Osteocyte (in vitro differentiated cells): Measurements from ENCODE around the gene OVOL1. TPM values are rescaled to one million over a fixed set of nuclear protein-coding genes. Genes with fewer than 3 reads are reported as not detected.
A peak's percentile ranks its signal among the peaks of the same experiment; 100 is the strongest.

ENCODE experiments used
- DNase-seq: peaks from one replicate; pipeline ENCODE4 v3.0.0; 2021; ENCODE audit warnings: mixed read lengths; ENCODE audit not compliant: unreplicated experiment; ENCODE audit errors: extremely low spot score
- H3K27ac Mint-ChIP-seq: one replicate; pipeline ENCODE4 v1.8.0; 2021; ENCODE audit warnings: mild to moderate bottlenecking, mixed read lengths; ENCODE audit not compliant: unreplicated experiment
- H3K27me3 Mint-ChIP-seq: one replicate; pipeline ENCODE4 v1.8.0; 2021; ENCODE audit warnings: mixed read lengths; ENCODE audit not compliant: unreplicated experiment
- H3K36me3 Mint-ChIP-seq: one replicate; pipeline ENCODE4 v1.8.0; 2021; ENCODE audit warnings: mixed read lengths; ENCODE audit not compliant: unreplicated experiment
- H3K4me1 Mint-ChIP-seq: one replicate; pipeline ENCODE4 v1.8.0; 2021; ENCODE audit warnings: mixed read lengths; ENCODE audit not compliant: unreplicated experiment
- H3K4me3 Mint-ChIP-seq: one replicate; pipeline ENCODE4 v1.8.0; 2021; ENCODE audit warnings: mild to moderate bottlenecking, moderate library complexity, mixed read lengths; ENCODE audit not compliant: unreplicated experiment
- H3K9me3 Mint-ChIP-seq: one replicate; pipeline ENCODE4 v1.8.0; 2021; ENCODE audit warnings: mixed read lengths; ENCODE audit not compliant: unreplicated experiment
- CTCF ChIP-seq: fragments of 200-600 bp; sonication (generic); IDR thresholded peaks from 2 replicates; pipeline ENCODE4 v1.5.0; 2021; ENCODE audit warnings: antibody characterized with exemption, mild to moderate bottlenecking, moderate library complexity
- total RNA-seq: library from RNA; stranded (reverse); gene quantifications from 2 replicates; pipeline ENCODE4 v1.2.1, GENCODE V29; 2021

OVOL1 gene
- total RNA-seq, 1 donor from 2014 or later = not detected

- TF ChIP-seq CTCF = no peak
- H3K36me3 Mint-ChIP-seq = peaks cover 12% of the 10 kb centered on the region
- H3K27me3 Mint-ChIP-seq = no peaks in the 10 kb centered on the region
- H3K27ac Mint-ChIP-seq = no peak overlapping the region
- H3K4me3 Mint-ChIP-seq = no peak overlapping the region
- no peaks in the 10 kb centered on the region for H3K9me3 Mint-ChIP-seq
- H3K4me1 Mint-ChIP-seq = peaks cover 7% of the 10 kb centered on the region
- DNase-seq = peak; percentile 23
Measured at GRCh38 chr11:65773784-65774411, 13.0 kb upstream of the OVOL1 start.

- no peaks in the 10 kb centered on the region for H3K9me3 Mint-ChIP-seq
- no peaks in the 10 kb centered on the region for H3K27me3 Mint-ChIP-seq
- peaks cover 9% of the 10 kb centered on the region for H3K36me3 Mint-ChIP-seq
- TF ChIP-seq CTCF = no peak
- no peak overlapping the region for H3K4me3 Mint-ChIP-seq
- peak; percentile 60 for DNase-seq
- H3K4me1 Mint-ChIP-seq = peaks cover 12% of the 10 kb centered on the region
- peak overlapping the region; percentile 4 for H3K27ac Mint-ChIP-seq
Measured at GRCh38 chr11:65774525-65775306, 12.1 kb upstream of the OVOL1 start.

- H3K4me3 Mint-ChIP-seq = no peak overlapping the region
- peaks cover 9% of the 10 kb centered on the region for H3K36me3 Mint-ChIP-seq
- H3K27ac Mint-ChIP-seq = no peak overlapping the region
- no peaks in the 10 kb centered on the region for H3K9me3 Mint-ChIP-seq
- H3K4me1 Mint-ChIP-seq = peaks cover 11% of the 10 kb centered on the region
- no peak for TF ChIP-seq CTCF
- DNase-seq = peak; percentile 70
- no peaks in the 10 kb centered on the region for H3K27me3 Mint-ChIP-seq
Measured at GRCh38 chr11:65776196-65776595, 10.7 kb upstream of the OVOL1 start.

GRCh38 chr11:65776710-65777141 lies 10.1 kb upstream of the OVOL1 start:
- no peak overlapping the region for H3K27ac Mint-ChIP-seq
- peak; percentile 60 for DNase-seq
- no peaks in the 10 kb centered on the region for H3K27me3 Mint-ChIP-seq
- peaks cover 9% of the 10 kb centered on the region for H3K36me3 Mint-ChIP-seq
- H3K4me1 Mint-ChIP-seq = peaks cover 11% of the 10 kb centered on the region
- H3K9me3 Mint-ChIP-seq = no peaks in the 10 kb centered on the region
- no peak overlapping the region for H3K4me3 Mint-ChIP-seq
- TF ChIP-seq CTCF = no peak

GRCh38 chr11:65777241-65777640 lies 9.6 kb upstream of the OVOL1 start:
- Mint-ChIP-seq H3K4me1 (peaks cover 11% of the 10 kb centered on the region), H3K27ac (no peak overlapping the region), H3K27me3 (no peaks in the 10 kb centered on the region), H3K36me3 (peaks cover 9% of the 10 kb centered on the region), H3K4me3 (no peak overlapping the region), H3K9me3 (no peaks in the 10 kb centered on the region)
- peak; percentile 62 for DNase-seq
- TF ChIP-seq CTCF = no peak
